ENCODE data around the gene IFT80. TPM values are rescaled to one million over a fixed set of nuclear protein-coding genes. Genes with fewer than 3 reads are reported as not detected.

Gene IFT80
- polyA plus RNA-seq, 1 experiment = 43.5 TPM

GRCh38 chr3:160384639-160385318 lies 14.2 kb downstream of the IFT80 start:
- no peak for DNase-seq (ENCODE audit: low read depth, low spot score)
- TF ChIP-seq CTCF (IDR thresholded peaks at IDR 0.05; ENCODE audit: low read depth, low read length) = no peak
- ChIA-PET CTCF (no interaction called here), POLR2A (no interaction called here)
- H3K9me3 ChIP-seq (ENCODE audit: control insufficient read depth, insufficient read depth, low read length) = no peaks in the 10 kb centered on the region
- H3K4me3 ChIP-seq (ENCODE audit: low read depth, low read length) = no peak overlapping the region
- H3K27me3 ChIP-seq (ENCODE audit: control insufficient read depth, insufficient read depth, low read length) = no peaks in the 10 kb centered on the region
- H3K27ac ChIP-seq (ENCODE audit: low read depth, low read length) = no peak overlapping the region

GRCh38 chr3:160381470-160381869 lies 17.6 kb downstream of the IFT80 start:
- Histone ChIP-seq H3K9me3 (ENCODE audit: control insufficient read depth, insufficient read depth, low read length) (no peaks in the 10 kb centered on the region), H3K27me3 (ENCODE audit: control insufficient read depth, insufficient read depth, low read length) (no peaks in the 10 kb centered on the region), H3K27ac (ENCODE audit: low read depth, low read length) (no peak overlapping the region), H3K4me3 (ENCODE audit: low read depth, low read length) (no peak overlapping the region)
- POLR2A ChIA-PET = no interaction called here
- TF ChIP-seq CTCF (IDR thresholded peaks at IDR 0.05; ENCODE audit: low read depth, low read length) = no peak
- DNase-seq (ENCODE audit: low read depth, low spot score) = no peak
- CTCF ChIA-PET = no interaction called here

GRCh38 chr3:160379628-160380214 lies 19.3 kb downstream of the IFT80 start:
- TF ChIP-seq CTCF (IDR thresholded peaks at IDR 0.05; ENCODE audit: low read depth, low read length) = no peak
- ChIA-PET POLR2A (interaction anchor here (0.7 kb wide), 1 partner anchor 11 kb away, joined by 6 read pairs; no protein-coding TSS in a partner anchor), CTCF (interaction anchor here (0.6 kb wide), 1 partner anchor 506 kb away, joined by 3 read pairs; no protein-coding TSS in a partner anchor)
- Histone ChIP-seq H3K9me3 (ENCODE audit: control insufficient read depth, insufficient read depth, low read length) (no peaks in the 10 kb centered on the region), H3K27ac (ENCODE audit: low read depth, low read length) (no peak overlapping the region), H3K27me3 (ENCODE audit: control insufficient read depth, insufficient read depth, low read length) (no peaks in the 10 kb centered on the region), H3K4me3 (ENCODE audit: low read depth, low read length) (no peak overlapping the region)
- DNase-seq (ENCODE audit: low read depth, low spot score) = no peak

GRCh38 chr3:160378331-160379109 lies 20.5 kb downstream of the IFT80 start:
- no peaks in the 10 kb centered on the region for H3K27me3 ChIP-seq (ENCODE audit: control insufficient read depth, insufficient read depth, low read length)
- TF ChIP-seq CTCF (IDR thresholded peaks at IDR 0.05; ENCODE audit: low read depth, low read length) = no peak
- no peak overlapping the region for H3K4me3 ChIP-seq (ENCODE audit: low read depth, low read length)
- H3K9me3 ChIP-seq (ENCODE audit: control insufficient read depth, insufficient read depth, low read length) = no peaks in the 10 kb centered on the region
- no peak overlapping the region for H3K27ac ChIP-seq (ENCODE audit: low read depth, low read length)
- DNase-seq (ENCODE audit: low read depth, low spot score) = no peak
- ChIA-PET CTCF (no interaction called here), POLR2A (no interaction called here)

- Histone ChIP-seq H3K27me3 (ENCODE audit: control insufficient read depth, insufficient read depth, low read length) (no peaks in the 10 kb centered on the region), H3K27ac (ENCODE audit: low read depth, low read length) (no peak overlapping the region), H3K9me3 (ENCODE audit: control insufficient read depth, insufficient read depth, low read length) (no peaks in the 10 kb centered on the region), H3K4me3 (ENCODE audit: low read depth, low read length) (no peak overlapping the region)
- no peak for DNase-seq (ENCODE audit: low read depth, low spot score)
- no peak for TF ChIP-seq CTCF (IDR thresholded peaks at IDR 0.05; ENCODE audit: low read depth, low read length)
- CTCF ChIA-PET = no interaction called here
- POLR2A ChIA-PET = no interaction called here
Observed at GRCh38 chr3:160376681-160377080, 22.3 kb downstream of the IFT80 start.

All from AG04450 (cell line).